H9 (cell line): Measurements from ENCODE around the gene ZNF2. TPM values are rescaled to one million over a fixed set of nuclear protein-coding genes. Genes with fewer than 3 reads are reported as not detected.

ENCODE experiments used
- DNase-seq: peaks from one replicate; pipeline ENCODE4 v3.0.0-alpha.2; 2017
- H2AFZ ChIP-seq: one replicate; pipeline ENCODE4 v1.6.1; 2013; ENCODE audit warnings: mild to moderate bottlenecking, low read length, control low read depth, moderate library complexity
- H2AK5ac ChIP-seq: 2 replicates; pipeline ENCODE4 v1.6.1; 2013; ENCODE audit warnings: low read length, control low read depth, mixed read lengths; ENCODE audit not compliant: insufficient read length
- H2BK120ac ChIP-seq: one replicate; pipeline ENCODE4 v1.6.1; 2013; ENCODE audit warnings: low read depth, mild to moderate bottlenecking, low read length, control low read depth, inconsistent platforms; ENCODE audit not compliant: poor library complexity, severe bottlenecking
- H2BK12ac ChIP-seq: 2 replicates; pipeline ENCODE4 v1.6.1; 2013; ENCODE audit warnings: low read length, control low read depth, mixed read lengths, low read depth; ENCODE audit not compliant: insufficient read length
- H2BK15ac ChIP-seq: 2 replicates; pipeline ENCODE4 v1.6.1; 2013; ENCODE audit warnings: low read depth, low read length, control low read depth
- H2BK20ac ChIP-seq: one replicate; pipeline ENCODE4 v1.6.1; 2013; ENCODE audit warnings: low read depth, mild to moderate bottlenecking, low read length, control low read depth, inconsistent platforms; ENCODE audit not compliant: poor library complexity, severe bottlenecking
- H2BK5ac ChIP-seq: 2 replicates; pipeline ENCODE4 v1.6.1; 2013; ENCODE audit warnings: low read length, control low read depth, mixed read lengths; ENCODE audit not compliant: insufficient read length
- H3K14ac ChIP-seq: 2 replicates; pipeline ENCODE4 v1.6.1; 2013; ENCODE audit warnings: low read length, control low read depth; ENCODE audit not compliant: insufficient read depth
- H3K18ac ChIP-seq: 2 replicates; pipeline ENCODE4 v1.6.1; 2013; ENCODE audit warnings: low read depth, mild to moderate bottlenecking, mixed read lengths, low read length, control low read depth; ENCODE audit not compliant: insufficient read length
- H3K23ac ChIP-seq: 2 replicates; pipeline ENCODE4 v1.6.1; 2013; ENCODE audit warnings: low read length, control low read depth, mixed read lengths, low read depth; ENCODE audit not compliant: insufficient read length
- H3K23me2 ChIP-seq: 2 replicates; pipeline ENCODE4 v1.6.1; 2013; ENCODE audit warnings: low read depth, mild to moderate bottlenecking, mixed read lengths, low read length, control low read depth; ENCODE audit not compliant: insufficient read length, poor library complexity, severe bottlenecking
- H3K27ac ChIP-seq: 2 replicates; pipeline ENCODE4 v1.5.1; 2013; ENCODE audit warnings: low read length, control low read depth, mixed read lengths, low read depth; ENCODE audit not compliant: insufficient read length
- H3K27me3 ChIP-seq: 2 replicates; pipeline ENCODE4 v1.6.1; 2013; ENCODE audit warnings: low read length, control low read depth, inconsistent platforms; ENCODE audit not compliant: insufficient read depth
- H3K4ac ChIP-seq: 2 replicates; pipeline ENCODE4 v1.6.1; 2013; ENCODE audit warnings: low read depth, mild to moderate bottlenecking, control low read depth, inconsistent platforms, low read length, moderate library complexity
- H3K4me1 ChIP-seq: 2 replicates; pipeline ENCODE4 v1.6.1; 2013; ENCODE audit warnings: low read length, control low read depth, inconsistent platforms; ENCODE audit not compliant: insufficient read depth
- H3K4me2 ChIP-seq: 2 replicates; pipeline ENCODE4 v1.6.1; 2013; ENCODE audit warnings: low read length, control low read depth, mixed read lengths; ENCODE audit not compliant: insufficient read length, insufficient read depth
- H3K56ac ChIP-seq: 2 replicates; pipeline ENCODE4 v1.6.1; 2013; ENCODE audit warnings: low read depth, mild to moderate bottlenecking, mixed read lengths, low read length, control low read depth; ENCODE audit not compliant: insufficient read length
- H3K79me1 ChIP-seq: 2 replicates; pipeline ENCODE4 v1.6.1; 2013; ENCODE audit warnings: low read depth, mild to moderate bottlenecking, moderate library complexity, low read length, control low read depth, inconsistent platforms; ENCODE audit not compliant: insufficient read depth, poor library complexity, severe bottlenecking
- H3K79me2 ChIP-seq: 2 replicates; pipeline ENCODE4 v1.6.1; 2013; ENCODE audit warnings: low read length, control low read depth, inconsistent platforms; ENCODE audit not compliant: insufficient read depth
- H3K9ac ChIP-seq: 2 replicates; pipeline ENCODE4 v1.6.1; 2013; ENCODE audit warnings: low read length, control low read depth, mixed read lengths; ENCODE audit not compliant: insufficient read length; ENCODE audit errors: extremely low read depth
- H3K9me3 ChIP-seq: one replicate; pipeline ENCODE4 v1.6.1; 2013; ENCODE audit warnings: low read depth, low read length, inconsistent platforms; ENCODE audit not compliant: control insufficient read depth
- H3T11ph ChIP-seq: one replicate; pipeline ENCODE4 v1.6.1; 2013; ENCODE audit warnings: mild to moderate bottlenecking, low read length, control low read depth, inconsistent platforms
- H4K20me1 ChIP-seq: one replicate; pipeline ENCODE4 v1.6.1; 2013; ENCODE audit not compliant: control insufficient read depth, insufficient read length, insufficient read depth
- H4K5ac ChIP-seq: 2 replicates; pipeline ENCODE4 v1.6.1; 2013; ENCODE audit warnings: low read depth, mild to moderate bottlenecking, mixed read lengths, low read length, control low read depth; ENCODE audit not compliant: insufficient read length
- H4K8ac ChIP-seq: replicated peaks from 2 replicates; pipeline ENCODE4 v1.6.1; 2013; ENCODE audit warnings: low read length, control low read depth, mixed read lengths, low read depth; ENCODE audit not compliant: insufficient read length
- H4K91ac ChIP-seq: 2 replicates; pipeline ENCODE4 v1.6.1; 2013; ENCODE audit warnings: low read depth, mild to moderate bottlenecking, moderate library complexity, mixed read lengths, low read length, control low read depth; ENCODE audit not compliant: insufficient read length
- H3K27ac Mint-ChIP-seq, 3 experiments: 2 replicates in 2 of 3; 3 replicates in 1 of 3; pipeline ENCODE4 v1.8.0; 2020 to 2021; ENCODE audit warnings: mixed read lengths in 3 of 3, mild to moderate bottlenecking in 1 of 3, moderate library complexity in 1 of 3
- H3K27me3 Mint-ChIP-seq: 2 replicates; pipeline ENCODE4 v1.8.0; 2021; ENCODE audit warnings: low read depth, mild to moderate bottlenecking, moderate library complexity, mixed read lengths
- H3K36me3 Mint-ChIP-seq, 3 experiments: 2 replicates in 2 of 3; 3 replicates in 1 of 3; pipeline ENCODE4 v1.8.0; 2020 to 2021; ENCODE audit warnings: low read depth in 3 of 3, mixed read lengths in 3 of 3; ENCODE audit not compliant: insufficient read depth in 1 of 3
- H3K4me1 Mint-ChIP-seq, 2 experiments: 2 replicates each; pipeline ENCODE4 v1.8.0; 2020; ENCODE audit warnings: mixed read lengths in 2 of 2
- H3K4me3 Mint-ChIP-seq, 2 experiments: 2 replicates in 1 of 2; 3 replicates in 1 of 2; pipeline ENCODE4 v1.8.0; 2020 to 2021; ENCODE audit warnings: mild to moderate bottlenecking in 2 of 2, mixed read lengths in 2 of 2, moderate library complexity in 1 of 2
- H3K9me3 Mint-ChIP-seq, 2 experiments: 2 replicates in 1 of 2; 3 replicates in 1 of 2; pipeline ENCODE4 v1.8.0; 2020; ENCODE audit warnings: mild to moderate bottlenecking in 2 of 2, mixed read lengths in 2 of 2, moderate library complexity in 1 of 2
- whole genome bisulfite sequencing: extraction: QIAGEN DNeasy Blood & Tissue Kit; methylation state at CpG from one replicate; pipeline ENCODE4 v1.1.7; 2013; ENCODE audit warnings: missing lambda C conversion rate, low lambda C conversion rate, mixed read lengths; ENCODE audit not compliant: insufficient read length; ENCODE audit errors: extremely low coverage; 5-methylcytosine and 5-hydroxymethylcytosine counted together
- total RNA-seq: library from RNA; stranded (reverse); gene quantifications from 2 replicates; pipeline ENCODE4 v1.2.1, GENCODE V29; 2021
- TF ChIP-seq, protein P1 (sequence below): fragments of 200-600 bp; sonication (generic); conservative IDR thresholded peaks from 3 replicates; pipeline ENCODE4 v1.8.0; 2021; ENCODE audit warnings: antibody characterized with exemption, mild to moderate bottlenecking

ZNF2 gene
- total RNA-seq, 1 experiment from 2014 or later: 2.2 TPM

DNA sequence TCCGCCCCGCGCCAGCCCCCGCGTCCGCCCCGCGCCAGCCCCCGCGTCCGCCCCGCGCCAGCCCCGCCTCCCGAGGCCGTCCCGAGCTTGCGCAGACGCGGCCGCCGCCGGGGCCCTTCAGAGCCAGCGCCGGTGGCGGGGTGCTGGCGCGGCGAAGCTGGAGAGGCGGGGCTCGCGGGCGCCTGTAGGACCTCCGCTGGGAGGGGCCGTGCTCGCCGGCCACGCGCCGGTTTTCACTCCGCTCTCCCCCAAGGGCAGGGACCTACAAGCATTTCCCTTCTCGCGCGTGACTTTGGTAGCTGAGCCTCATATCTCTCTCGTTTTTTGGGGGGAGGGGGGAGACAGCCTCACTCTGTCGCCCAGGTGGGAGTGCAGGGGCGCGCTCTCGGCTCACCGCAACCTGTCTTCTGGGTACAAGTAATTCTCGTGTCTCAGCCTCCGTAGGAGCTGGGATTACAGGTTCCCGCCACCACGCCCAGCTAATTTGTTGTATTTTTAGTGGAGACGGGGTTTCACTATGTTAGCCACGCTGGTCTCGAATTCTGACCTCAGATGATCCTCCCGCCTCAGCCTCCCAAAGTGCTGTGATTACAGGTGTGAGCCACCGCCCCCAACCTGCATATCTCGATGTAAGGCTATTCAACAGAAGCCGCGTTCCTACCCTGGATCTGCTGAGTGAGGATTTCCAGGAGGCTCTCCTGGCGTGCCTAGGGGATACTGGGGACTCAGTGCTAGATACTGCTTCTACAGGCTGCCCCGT, 5.7 kb upstream of the ZNF2 start, which contains the start of gene ZNF514:
Gene ZNF514, minus strand, starts transcription at position 159 of the 760 bp plus-strand sequence. CDS start 6,595 bp downstream, outside the sequence.
- no peak within 1 kb of the TSS for H3K56ac ChIP-seq
- H4K20me1 ChIP-seq: no peaks in the 10 kb centered on the region
- H2BK5ac ChIP-seq: no peak within 1 kb of the TSS
- peak within 1 kb of the TSS; percentile 83 for H3K4me2 ChIP-seq
- peak within 1 kb of the TSS in 2 of 3 experiments; percentile 73 to 95; a peak in 4 of 7 replicates for H3K27ac Mint-ChIP-seq
- H3K27me3 ChIP-seq: no peaks in the 10 kb centered on the region
- H4K5ac ChIP-seq: no peak within 1 kb of the TSS
- H2BK120ac ChIP-seq: no peak within 1 kb of the TSS
- TF ChIP-seq, protein P1, sequence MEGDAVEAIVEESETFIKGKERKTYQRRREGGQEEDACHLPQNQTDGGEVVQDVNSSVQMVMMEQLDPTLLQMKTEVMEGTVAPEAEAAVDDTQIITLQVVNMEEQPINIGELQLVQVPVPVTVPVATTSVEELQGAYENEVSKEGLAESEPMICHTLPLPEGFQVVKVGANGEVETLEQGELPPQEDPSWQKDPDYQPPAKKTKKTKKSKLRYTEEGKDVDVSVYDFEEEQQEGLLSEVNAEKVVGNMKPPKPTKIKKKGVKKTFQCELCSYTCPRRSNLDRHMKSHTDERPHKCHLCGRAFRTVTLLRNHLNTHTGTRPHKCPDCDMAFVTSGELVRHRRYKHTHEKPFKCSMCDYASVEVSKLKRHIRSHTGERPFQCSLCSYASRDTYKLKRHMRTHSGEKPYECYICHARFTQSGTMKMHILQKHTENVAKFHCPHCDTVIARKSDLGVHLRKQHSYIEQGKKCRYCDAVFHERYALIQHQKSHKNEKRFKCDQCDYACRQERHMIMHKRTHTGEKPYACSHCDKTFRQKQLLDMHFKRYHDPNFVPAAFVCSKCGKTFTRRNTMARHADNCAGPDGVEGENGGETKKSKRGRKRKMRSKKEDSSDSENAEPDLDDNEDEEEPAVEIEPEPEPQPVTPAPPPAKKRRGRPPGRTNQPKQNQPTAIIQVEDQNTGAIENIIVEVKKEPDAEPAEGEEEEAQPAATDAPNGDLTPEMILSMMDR: no peak
- no peak within 1 kb of the TSS for H3K27ac ChIP-seq
- DNase-seq: peak; percentile 68
- H3K4me3 Mint-ChIP-seq: peak within 1 kb of the TSS; percentile 78 to 96
- peak within 1 kb of the TSS; percentile 1; the same call in 1 of the 2 replicates for H3K14ac ChIP-seq
- peaks cover 15 to 22% (median 17%) of the 10 kb centered on the region in 3 experiments for H3K36me3 Mint-ChIP-seq
- H3T11ph ChIP-seq: no peak within 1 kb of the TSS
- no peak within 1 kb of the TSS for H2BK20ac ChIP-seq
- peaks cover 12% of the 10 kb centered on the region for H3K27me3 Mint-ChIP-seq
- H3K79me2 ChIP-seq: no peaks in the 10 kb centered on the region
- H3K23me2 ChIP-seq: peaks cover 6% of the 10 kb centered on the region
- peak within 1 kb of the TSS; percentile 3 for H3K9ac ChIP-seq
- no peaks in the 10 kb centered on the region; the same call in 1 of the 2 replicates for H3K4me1 ChIP-seq
- H3K79me1 ChIP-seq: peaks cover 2% of the 10 kb centered on the region
- no peak within 1 kb of the TSS for H2BK15ac ChIP-seq
- H2BK12ac ChIP-seq: no peak within 1 kb of the TSS
- no peak within 1 kb of the TSS for H2AFZ ChIP-seq
- H4K91ac ChIP-seq: no peak within 1 kb of the TSS
- peaks cover 0 to 4% of the 10 kb centered on the region in 2 experiments; a peak in 3 of 5 replicates for H3K9me3 Mint-ChIP-seq
- no peak within 1 kb of the TSS for H3K23ac ChIP-seq
- H3K18ac ChIP-seq: peak within 1 kb of the TSS; percentile 78
- WGBS: no CpG with 5 or more reads among the region's 64 CpGs
- peaks cover 11 to 14% of the 10 kb centered on the region in 2 experiments for H3K4me1 Mint-ChIP-seq
- no peak within 1 kb of the TSS for H2AK5ac ChIP-seq
- no peak within 1 kb of the TSS for H4K8ac ChIP-seq
- H3K4ac ChIP-seq: no peak within 1 kb of the TSS
- H3K9me3 ChIP-seq: no peaks in the 10 kb centered on the region
